Fibroblast of pulmonary artery (primary cell): ENCODE data around the gene STK24.

Source experiments
- DNase-seq: peaks from one replicate; pipeline ENCODE4 v3.0.0-alpha.2; 2010; ENCODE audit warnings: low read depth
- H3K4me3 ChIP-seq: replicated peaks from 2 replicates; pipeline ENCODE4 v1.5.1; 2011; ENCODE audit warnings: low read depth, mild to moderate bottlenecking, control low read depth, low read length, moderate library complexity
- TF ChIP-seq, protein P1 (sequence below): IDR thresholded peaks from 2 replicates; pipeline ENCODE4 v1.5.1; 2011; ENCODE audit warnings: mild to moderate bottlenecking, control low read depth, low read length, inconsistent platforms; ENCODE audit errors: missing control alignments

STK24 gene

DNA sequence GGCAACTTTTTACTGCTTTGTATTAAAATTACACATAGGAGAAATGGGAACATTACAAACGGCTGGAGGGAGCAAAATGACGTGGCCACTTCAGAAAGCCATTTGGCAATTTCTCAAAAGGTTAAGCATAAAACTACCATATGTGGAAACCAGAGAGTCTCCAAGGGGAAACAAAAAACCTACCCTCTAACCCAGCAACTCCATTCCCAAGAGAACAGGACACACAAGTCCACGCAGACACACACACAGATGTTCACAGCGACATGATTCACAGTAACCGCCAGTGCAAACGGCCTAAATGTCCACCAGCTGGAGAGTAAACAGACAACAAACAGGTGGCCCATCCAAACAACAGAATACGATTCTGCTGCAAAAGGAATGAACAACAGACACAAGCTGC lies 37.2 kb downstream of the STK24 start:
- no peak for DNase-seq
- H3K4me3 ChIP-seq: no peak overlapping the region
- TF ChIP-seq, protein P1, sequence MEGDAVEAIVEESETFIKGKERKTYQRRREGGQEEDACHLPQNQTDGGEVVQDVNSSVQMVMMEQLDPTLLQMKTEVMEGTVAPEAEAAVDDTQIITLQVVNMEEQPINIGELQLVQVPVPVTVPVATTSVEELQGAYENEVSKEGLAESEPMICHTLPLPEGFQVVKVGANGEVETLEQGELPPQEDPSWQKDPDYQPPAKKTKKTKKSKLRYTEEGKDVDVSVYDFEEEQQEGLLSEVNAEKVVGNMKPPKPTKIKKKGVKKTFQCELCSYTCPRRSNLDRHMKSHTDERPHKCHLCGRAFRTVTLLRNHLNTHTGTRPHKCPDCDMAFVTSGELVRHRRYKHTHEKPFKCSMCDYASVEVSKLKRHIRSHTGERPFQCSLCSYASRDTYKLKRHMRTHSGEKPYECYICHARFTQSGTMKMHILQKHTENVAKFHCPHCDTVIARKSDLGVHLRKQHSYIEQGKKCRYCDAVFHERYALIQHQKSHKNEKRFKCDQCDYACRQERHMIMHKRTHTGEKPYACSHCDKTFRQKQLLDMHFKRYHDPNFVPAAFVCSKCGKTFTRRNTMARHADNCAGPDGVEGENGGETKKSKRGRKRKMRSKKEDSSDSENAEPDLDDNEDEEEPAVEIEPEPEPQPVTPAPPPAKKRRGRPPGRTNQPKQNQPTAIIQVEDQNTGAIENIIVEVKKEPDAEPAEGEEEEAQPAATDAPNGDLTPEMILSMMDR: no peak

DNA sequence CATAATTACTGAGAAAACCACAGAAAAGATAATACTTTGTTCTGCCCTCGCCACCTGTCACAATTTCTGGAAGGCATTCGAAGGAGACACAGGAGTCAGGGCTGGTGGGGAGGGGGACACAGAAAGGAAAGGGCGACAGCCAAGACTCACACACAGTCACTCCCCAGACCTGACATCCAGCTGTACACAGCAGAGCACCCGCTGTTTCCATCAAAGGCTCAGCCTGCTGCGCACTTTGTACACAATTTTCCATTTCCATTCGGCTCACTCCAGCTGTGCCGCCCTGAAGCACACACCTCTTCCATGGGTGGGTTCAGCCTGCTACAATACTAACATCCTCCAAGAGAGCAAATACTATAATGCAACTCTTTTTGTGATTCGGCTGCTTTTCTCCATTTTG lies 38.0 kb downstream of the STK24 start:
- TF ChIP-seq, protein P1: no peak
- DNase-seq: no peak
- no peak overlapping the region for H3K4me3 ChIP-seq

DNA sequence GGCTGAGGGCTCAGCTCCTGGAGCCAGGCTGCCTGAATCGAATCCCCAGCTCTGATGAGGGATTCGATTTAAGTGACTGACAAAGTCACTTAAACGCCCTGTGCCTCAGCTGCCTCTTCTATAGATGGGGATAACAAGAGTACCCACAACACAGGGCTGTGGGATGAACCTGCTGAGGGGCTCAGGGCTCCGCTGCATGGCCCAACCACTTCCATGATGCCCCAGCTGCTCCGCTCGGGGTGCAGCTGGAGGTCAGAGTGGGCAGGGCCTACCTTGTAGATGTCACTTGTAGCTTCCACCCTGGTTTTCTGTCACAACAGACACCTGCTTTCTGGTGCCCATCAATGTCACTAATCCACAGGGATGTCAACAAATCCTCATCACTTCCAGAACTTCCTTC lies 39.2 kb downstream of the STK24 start:
- no peak for DNase-seq
- H3K4me3 ChIP-seq: no peak overlapping the region
- TF ChIP-seq, protein P1: no peak

DNA sequence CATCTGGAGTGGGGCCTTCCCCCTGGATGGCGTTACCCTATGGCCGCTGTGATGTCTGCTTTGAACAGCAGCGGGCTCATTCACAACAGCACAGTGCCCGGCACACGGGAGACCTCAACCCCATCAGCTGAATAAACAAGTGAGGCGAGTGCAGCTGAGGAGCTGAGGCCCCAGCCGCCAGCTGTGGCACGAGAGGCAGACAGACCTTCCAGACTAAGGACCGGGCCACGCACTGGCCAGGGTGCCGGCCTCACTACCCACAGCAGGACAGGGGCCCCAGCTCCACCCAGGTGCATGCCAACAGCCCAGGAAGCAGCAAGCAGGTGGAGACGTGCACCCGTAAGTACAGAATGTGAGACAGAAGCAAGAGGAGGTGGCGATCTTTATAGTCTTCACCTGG lies 39.6 kb downstream of the STK24 start:
- TF ChIP-seq, protein P1: no peak
- DNase-seq: no peak
- no peak overlapping the region for H3K4me3 ChIP-seq

DNA sequence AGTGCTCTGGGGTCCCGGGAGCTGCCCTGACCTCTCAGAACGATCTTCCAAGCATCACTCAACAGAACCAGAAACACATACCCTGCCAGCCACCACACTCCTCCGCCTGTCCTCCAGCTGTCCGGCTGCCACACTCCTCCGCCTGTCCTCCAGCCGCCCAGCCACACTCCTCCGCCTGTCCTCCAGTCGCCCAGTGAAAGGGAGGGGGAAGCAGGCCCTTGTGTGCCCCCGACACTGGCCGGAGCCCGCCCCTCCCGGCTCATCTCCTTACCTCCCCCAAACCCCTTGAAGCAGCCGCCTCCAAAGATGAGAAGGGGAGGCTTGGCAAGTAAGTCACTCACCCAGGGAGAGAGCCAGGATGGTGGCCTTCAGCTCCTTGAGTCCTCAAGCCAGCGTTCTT lies 40.2 kb downstream of the STK24 start:
- TF ChIP-seq, protein P1: no peak
- no peak overlapping the region for H3K4me3 ChIP-seq
- no peak for DNase-seq

DNA sequence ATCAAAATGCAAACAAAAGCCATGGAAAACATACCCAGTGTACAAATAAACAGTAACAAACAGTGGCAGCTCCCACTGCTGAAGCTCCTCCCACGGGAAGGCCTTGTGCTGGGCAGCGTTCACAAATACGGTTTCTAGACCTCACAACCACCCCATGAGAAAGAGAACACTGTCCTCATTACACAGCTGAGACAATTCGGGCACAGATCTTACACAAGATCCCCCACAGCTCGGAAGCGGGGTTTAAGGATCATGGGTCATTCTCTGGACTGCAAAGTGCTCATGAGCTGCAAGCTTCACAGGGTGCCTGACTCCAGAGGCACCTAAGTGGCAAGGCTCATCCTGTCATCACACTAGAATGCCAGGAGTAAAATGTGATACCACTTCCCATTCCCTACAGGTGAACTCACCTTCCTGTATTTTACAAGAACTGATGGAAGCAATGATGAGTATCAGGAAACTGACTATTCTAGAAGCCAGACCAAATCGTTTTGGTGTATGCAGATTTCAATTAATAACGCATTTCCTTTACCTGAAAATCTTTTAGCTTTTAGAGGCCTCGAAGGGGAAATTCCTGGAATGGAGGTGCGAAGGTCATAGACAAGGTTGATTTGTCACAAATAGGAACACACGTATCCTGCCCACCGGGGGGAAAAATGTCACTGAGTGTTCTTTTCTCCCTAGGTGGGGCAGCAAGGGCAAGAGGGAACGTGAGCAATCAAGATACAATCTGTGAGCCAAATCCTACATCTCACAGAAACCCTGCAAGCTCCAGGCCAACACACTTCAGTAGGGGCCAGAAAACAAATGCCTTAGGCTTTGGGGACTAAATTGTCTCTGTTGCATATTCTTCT lies 41.2 kb downstream of the STK24 start:
- no peak overlapping the region for H3K4me3 ChIP-seq
- TF ChIP-seq, protein P1: no peak
- DNase-seq: no peak

DNA sequence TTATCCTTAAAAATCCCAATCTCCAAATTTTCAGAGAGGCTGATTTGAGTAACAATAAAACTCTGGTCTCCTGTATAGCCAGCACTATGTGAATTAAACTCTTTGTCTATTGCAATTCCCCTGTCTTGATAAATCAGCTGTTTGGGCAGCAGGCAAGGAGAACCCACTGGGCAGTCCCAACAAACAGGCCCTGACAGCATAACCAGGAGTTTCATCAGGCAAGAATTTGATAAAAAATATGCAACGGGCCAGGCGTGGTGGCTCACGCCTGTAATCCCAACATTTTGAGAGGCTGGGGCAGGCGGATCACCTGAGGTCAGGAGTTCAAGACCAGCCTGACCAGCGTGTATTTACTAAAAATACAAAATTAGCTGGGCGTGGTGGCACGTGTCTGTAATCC lies 42.1 kb downstream of the STK24 start:
- no peak for DNase-seq
- TF ChIP-seq, protein P1: no peak
- H3K4me3 ChIP-seq: no peak overlapping the region
